D721Med (cell line): ENCODE results near the gene BRCA2.

ENCODE experiments used
- DNase-seq: peaks from one replicate; pipeline ENCODE4 v3.0.0; 2011; ENCODE audit warnings: low spot score; ENCODE audit not compliant: insufficient read length
- FAIRE-seq: peaks from 2 replicates; lab custom pipeline; 2011; peaks lifted over from hg19 to GRCh38; lab: Jason Lieb, UNC
- CTCF ChIP-seq: IDR thresholded peaks from 2 replicates; pipeline ENCODE4 v1.5.1; 2012; ENCODE audit warnings: mild to moderate bottlenecking, control low read depth; ENCODE audit not compliant: insufficient read depth; ENCODE audit errors: missing control alignments

Gene BRCA2

GRCh38 chr13:32311188-32311897 lies 4.0 kb upstream of the BRCA2 start:
- no peak for DNase-seq
- FAIRE-seq: no peak
- TF ChIP-seq CTCF: no peak

- DNase-seq: no peak
Observed at GRCh38 chr13:32314271-32315237, 754 bp upstream of the BRCA2 start.

GRCh38 chr13:32316028-32316339 lies 676 bp downstream of the BRCA2 start:
- FAIRE-seq (no peak), DNase-seq (no peak)
- no peak for TF ChIP-seq CTCF

More at GRCh38 chr13:32314271-32315237, 754 bp upstream of the BRCA2 start:
- TF ChIP-seq CTCF: no peak
- FAIRE-seq: peak; percentile 48

- no peak for TF ChIP-seq CTCF
- DNase-seq: no peak
- no peak for FAIRE-seq
Observed at GRCh38 chr13:32316501-32316900, 1.2 kb downstream of the BRCA2 start.

GRCh38 chr13:32317716-32318465 lies 2.6 kb downstream of the BRCA2 start:
- no peak for FAIRE-seq
- DNase-seq: no peak
- no peak for TF ChIP-seq CTCF

- DNase-seq (no peak), FAIRE-seq (no peak)
Observed at GRCh38 chr13:32320528-32320927, 5.2 kb downstream of the BRCA2 start.

More at GRCh38 chr13:32320528-32320927, 5.2 kb downstream of the BRCA2 start:
- no peak for TF ChIP-seq CTCF
